GM12864 (cell line): Measurements from ENCODE around the gene ZNF629.

Experiments
- DNase-seq: peaks from one replicate; pipeline ENCODE4 v3.0.0-alpha.2; 2011; ENCODE audit warnings: low read depth
- H3K4me3 ChIP-seq: 2 replicates; pipeline ENCODE4 v1.5.1; 2011; ENCODE audit warnings: mild to moderate bottlenecking, low read depth, low read length, control low read depth
- CTCF ChIP-seq: IDR thresholded peaks from 2 replicates; pipeline ENCODE4 v1.5.1; 2011; ENCODE audit warnings: low read depth, mild to moderate bottlenecking, moderate library complexity, low read length, control low read depth, inconsistent platforms; ENCODE audit errors: missing control alignments

Gene ZNF629

DNA sequence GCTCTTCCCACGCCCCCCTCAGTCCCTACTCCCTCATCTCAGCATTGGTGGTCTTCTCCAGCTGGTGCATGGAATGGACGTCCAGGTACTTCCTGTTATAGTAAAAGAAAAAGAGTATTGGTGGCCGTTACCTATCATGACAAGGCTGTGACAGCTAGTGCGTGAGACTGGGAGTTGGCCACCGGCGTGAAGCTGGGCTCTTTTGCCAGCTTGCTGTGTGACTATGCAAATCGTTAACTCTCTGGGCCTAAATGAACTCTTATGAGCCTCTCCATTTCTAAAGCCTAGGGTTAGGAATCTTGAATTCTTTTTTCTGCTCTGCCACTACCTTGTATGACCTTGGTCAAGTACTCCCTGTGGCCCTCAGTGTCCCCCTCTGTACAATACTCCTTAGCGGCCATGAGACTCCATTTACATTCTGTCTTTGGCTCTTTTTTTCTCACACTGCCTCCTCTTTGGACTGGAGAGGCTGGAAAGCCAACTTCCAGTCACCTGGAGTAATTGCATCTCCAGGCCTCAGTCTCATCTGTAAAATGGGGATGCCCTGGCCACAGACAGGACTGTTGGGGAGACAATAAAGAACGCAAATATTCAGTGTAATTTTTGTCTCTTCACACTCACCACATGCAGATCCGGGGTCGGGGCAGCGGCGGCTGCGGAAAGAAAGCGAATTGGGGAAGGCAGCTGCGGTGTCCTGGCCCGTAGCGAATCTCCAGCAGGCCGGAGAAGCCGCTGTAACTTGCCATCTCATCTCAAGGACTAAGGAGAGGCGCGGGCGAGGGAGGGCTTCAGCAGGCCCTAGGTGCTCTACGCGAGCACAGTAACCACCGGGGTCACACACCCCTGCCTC lies 26.2 kb downstream of the ZNF629 start:
- peak overlapping the region; percentile 79 for H3K4me3 ChIP-seq
- DNase-seq: no peak
- TF ChIP-seq CTCF: no peak

DNA sequence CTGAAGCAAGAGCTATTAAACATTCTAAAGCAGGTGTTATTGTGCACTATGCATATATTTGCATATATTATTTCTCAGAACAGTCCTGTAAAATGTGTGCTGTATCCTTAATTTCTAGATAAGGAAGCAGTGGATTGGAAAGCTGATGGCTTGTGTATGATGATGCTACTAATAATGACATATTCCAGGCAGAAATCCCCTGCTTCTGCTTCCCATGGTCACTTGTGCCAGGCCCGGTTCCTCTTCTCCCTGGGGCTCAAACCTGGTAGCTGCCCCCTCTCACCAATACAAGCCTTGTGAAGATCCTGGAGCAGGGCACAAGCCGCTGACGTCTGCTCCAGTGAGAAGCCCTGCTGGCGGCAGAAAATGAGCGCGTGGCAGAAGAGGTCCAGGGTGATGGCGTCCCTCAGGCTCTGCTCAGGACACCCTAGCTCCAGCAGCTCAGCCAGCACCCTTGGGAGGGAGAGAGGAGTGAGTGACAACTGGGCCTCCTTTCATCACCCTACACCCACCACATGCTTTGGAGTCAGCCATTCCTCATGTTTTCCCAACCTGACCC lies 26.9 kb downstream of the ZNF629 start:
- H3K4me3 ChIP-seq: no peak overlapping the region
- DNase-seq: no peak
- TF ChIP-seq CTCF: no peak

DNA sequence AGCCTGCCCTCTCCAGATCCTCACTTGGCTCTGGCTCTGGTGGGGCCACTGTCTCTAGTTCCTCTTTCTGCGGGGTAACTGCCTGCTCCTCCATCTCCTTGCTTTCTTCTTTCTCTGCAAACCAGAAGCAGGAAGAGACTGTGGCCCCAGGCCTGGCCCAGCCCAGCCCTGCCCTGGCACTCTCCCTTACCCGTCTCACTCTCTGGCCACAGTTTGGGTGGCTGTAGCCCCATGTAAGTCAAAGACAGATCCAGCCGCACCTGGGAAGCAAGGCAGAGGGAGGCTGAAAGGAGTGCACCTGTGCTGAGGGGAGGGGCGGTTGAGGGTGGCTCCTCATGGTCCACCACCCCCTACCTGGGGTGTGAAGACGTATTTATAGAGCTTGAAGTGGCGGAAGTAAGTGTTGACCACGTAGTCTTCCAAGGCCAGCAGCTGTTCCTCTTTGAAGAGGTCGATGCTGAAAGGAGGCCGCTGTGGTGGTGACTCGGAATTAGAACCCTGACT lies 28.0 kb downstream of the ZNF629 start:
- no peak for DNase-seq
- no peak for TF ChIP-seq CTCF
- no peak overlapping the region for H3K4me3 ChIP-seq

DNA sequence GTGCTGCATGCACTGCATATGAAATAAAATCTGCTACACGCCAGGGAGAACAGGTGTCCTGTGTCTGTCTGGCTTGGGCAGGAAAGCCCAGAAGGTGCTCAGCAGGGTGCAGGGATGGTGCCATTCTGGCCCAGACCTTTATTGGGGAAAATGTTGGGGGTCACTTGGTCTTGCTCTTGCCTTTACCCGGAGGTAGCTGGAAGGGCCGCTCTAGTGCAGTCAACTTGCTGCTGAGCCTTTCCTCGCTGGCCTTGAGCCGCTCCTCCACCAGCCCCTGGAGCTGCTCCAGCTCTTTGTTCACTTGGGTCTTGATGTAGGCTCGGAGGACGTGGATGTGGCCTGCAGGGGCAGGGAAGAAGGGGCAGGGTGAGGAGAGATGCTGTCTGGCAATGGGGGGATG lies 29.7 kb downstream of the ZNF629 start:
- no peak overlapping the region for H3K4me3 ChIP-seq
- TF ChIP-seq CTCF: no peak
- DNase-seq: no peak

- no peak for DNase-seq
- H3K4me3 ChIP-seq: no peak overlapping the region
- TF ChIP-seq CTCF: no peak
Observed at GRCh38 chr16:30756781-30757100, 30.3 kb downstream of the ZNF629 start.

DNA sequence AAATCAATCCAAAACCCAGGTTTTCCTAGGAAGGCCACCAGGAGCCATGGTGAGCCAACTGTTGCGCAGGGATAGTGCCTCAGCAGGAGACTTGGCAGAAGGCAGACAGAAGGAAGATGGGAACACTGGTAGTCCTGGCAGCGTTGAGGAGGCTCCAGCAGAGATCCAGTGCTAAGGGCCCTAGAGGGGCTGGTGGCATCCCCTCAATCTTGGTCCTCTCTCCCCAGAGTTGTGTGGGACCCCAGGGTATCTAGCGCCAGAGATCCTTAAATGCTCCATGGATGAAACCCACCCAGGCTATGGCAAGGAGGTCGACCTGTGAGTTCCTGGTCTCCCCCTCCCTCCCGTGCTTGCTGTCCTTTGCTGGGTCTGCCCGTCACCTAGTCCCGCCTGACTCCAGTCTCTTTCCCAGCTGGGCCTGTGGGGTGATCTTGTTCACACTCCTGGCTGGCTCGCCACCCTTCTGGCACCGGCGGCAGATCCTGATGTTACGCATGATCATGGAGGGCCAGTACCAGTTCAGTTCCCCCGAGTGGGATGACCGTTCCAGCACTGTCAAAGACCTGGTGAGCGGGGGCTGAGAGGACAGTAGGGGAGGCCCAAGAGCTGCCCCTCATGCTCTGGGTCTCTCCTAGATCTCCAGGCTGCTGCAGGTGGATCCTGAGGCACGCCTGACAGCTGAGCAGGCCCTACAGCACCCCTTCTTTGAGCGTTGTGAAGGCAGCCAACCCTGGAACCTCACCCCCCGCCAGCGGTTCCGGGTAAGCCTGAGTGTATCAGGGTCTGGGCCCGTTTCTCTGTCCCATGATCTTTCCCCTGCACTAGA lies 30.8 kb downstream of the ZNF629 start:
- H3K4me3 ChIP-seq: no peak overlapping the region
- no peak for TF ChIP-seq CTCF
- no peak for DNase-seq
